ENCODE data around the gene EAF1.
A peak's percentile ranks its signal among the peaks of the same experiment; 100 is the strongest.
"Not testable (repeated sequence)": the region's sequence is repeated elsewhere in the genome, so short reads cannot be mapped to it uniquely, and the experiment has no call there.

EAF1 gene

DNA sequence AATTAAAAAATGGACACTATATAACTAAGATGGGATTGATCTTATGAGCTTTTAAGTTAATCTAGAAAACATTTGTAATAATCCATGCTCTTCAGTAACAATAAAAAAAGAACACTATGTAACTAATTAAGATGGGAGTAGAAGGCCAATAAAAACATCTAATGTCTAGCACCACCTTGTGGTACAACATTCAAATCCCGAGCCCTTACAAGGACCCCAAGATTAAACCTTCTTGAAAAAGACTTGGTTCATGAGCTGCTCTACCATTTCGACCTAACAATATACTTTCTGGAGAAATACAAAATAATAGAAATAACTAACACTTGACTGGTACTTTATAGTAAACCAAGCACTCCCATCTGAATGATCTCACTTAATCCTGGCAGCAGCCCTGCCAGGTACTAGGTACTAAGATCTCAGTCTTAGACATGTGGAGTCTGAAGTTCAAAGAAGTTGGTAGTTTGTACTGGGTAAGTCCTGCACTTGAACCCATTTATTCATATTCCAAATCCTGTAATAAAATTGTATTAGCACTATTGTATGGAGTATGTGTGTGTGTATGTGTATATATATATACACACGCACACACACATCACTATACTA lies 21.8 kb upstream of the EAF1 start:
- peak; percentile 35 for DNase-seq (ENCODE audit: low read depth)

DNA sequence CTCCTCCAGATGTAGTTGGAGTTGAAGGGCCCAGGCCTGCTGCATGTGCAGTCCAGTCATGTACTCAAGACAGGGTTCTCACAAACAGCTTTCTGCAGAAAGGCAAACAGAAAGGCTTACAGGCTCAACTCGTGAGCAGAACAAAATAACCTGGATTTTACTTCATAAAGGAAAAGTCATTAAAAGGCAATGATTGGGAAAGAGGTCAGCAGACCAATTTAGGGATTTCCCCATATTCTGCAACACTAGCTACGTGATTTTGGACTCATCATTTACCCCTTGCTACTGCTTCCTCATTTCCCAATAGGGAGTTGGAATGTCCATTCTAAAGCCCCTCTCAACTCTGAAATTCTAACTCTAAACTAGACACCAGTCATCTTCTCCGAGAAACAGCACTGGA lies 18.2 kb upstream of the EAF1 start:
- DNase-seq (ENCODE audit: low read depth) = no peak

DNA sequence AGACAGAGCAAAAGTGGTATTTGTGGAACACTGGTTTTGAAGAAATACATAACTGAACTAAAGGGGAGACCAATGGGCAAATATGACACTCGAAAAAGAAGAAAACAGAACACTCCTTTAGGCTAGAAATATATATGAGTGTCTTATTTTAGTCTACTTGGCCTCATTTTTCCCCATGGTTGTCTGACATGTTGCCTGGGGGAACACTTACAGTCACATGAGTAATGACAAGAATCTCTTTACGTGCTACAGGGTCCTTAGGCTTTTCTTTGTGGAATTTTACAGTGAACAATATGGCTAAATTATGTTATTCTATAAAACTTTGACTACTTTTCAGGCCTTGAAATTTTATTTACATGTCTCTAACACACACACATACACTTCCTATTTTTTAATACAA lies 17.6 kb upstream of the EAF1 start:
- DNase-seq (ENCODE audit: low read depth) = no peak

DNA sequence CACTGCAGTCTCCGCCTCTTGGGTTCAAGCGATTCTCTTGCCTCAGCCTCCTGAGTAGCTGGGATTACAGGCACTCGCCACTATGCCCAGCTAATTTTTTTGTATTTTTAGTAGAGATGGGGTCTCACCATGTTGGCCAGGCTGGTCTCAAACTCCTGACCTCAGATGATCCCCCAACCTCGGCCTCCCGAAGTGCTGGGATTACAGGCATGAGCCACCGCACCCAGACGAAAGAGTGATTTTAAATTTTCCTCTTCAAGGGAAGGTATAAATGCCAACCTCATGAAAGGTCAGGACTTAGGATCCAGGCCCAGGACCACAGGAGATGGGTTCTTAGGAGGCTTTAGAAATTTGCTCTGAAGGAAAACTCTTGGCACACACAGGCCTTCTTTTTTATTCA lies 16.4 kb upstream of the EAF1 start:
- DNase-seq (ENCODE audit: low read depth) = not testable (repeated sequence)

DNA sequence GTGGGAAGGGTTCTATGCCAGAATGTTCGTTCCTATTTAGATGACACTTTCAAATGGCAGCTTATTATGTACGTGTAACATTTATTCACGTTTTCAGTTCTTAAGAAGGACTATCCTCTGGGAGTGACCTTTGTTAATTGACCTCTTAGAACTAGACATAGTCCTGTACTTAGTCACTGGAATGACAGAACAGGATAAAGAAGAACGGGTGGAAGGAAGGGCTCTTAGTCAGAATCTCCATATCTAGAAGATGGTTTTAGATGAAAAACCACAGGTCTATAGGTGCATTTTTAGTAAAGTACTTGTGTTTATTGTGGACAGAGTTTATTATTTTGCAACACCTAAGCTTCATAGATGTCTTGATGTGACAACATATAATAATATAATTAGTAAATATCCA lies 6.5 kb upstream of the EAF1 start:
- no peak for DNase-seq (ENCODE audit: low read depth)

DNA sequence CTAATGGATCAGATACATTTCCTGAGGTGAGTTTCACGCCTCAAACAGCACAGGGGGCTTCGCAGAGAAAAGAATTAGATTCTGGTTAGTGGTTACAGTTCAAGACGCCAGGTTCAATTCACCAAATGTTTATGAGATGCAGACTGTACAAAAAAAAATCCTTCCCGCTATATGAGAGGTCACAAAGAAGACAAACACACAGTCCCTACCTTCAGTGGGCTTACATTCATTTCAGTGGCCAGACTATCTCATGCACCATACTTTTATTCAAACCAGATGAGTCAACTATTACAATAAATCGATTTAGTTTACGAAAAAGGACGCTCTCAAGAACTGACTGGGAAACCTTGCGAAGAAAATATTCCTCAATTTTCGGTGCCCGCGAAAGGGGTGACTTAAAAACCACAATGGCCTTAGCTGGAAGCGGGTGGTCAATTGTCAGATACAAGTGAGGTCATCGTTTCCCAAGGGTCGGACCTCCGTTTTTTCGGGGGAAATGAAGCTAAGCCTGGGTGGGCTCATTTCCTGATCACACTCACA lies 749 bp upstream of the EAF1 start:
- DNase-seq (ENCODE audit: low read depth) = no peak

DNA sequence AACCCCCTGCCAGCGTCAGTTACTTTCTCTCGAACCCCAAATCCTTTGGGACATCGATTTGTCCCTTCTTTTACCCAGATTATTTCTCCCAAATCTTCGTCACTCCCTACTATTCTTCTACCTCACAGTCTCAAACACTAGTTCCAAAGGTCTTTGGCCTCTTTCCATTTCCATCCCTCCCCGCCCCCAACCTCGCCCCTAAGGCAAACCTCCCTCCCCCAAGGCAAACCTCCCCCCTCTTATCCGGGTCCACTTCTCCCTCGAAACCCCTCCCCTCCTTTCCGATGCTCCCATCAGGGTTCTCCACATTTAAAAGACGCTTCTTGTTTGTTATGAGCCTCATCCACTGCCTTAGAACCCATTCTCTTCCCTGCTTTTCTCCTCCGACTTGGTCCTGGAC lies 583 bp downstream of the EAF1 start:
- no peak for DNase-seq (ENCODE audit: low read depth)

DNA sequence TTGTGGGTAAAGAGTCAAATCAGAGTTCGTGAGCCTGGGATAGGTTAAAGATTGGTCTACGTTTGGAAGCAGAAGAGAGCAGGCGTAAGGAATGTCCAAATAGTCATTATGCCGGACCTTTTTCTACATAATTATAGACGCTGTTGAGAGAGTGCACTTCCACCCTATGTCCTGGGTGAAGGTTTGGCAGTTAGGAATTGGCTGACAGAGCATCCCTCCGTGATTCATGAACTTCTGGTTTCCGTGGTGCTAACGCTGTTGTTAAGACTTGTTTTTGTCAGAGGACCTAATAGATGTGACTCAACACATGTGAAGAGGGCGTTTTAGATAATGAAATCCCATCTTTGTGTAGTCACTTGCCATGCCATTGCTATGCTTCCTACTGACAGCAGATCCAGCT lies 1.1 kb downstream of the EAF1 start:
- no peak for DNase-seq (ENCODE audit: low read depth)

DNA sequence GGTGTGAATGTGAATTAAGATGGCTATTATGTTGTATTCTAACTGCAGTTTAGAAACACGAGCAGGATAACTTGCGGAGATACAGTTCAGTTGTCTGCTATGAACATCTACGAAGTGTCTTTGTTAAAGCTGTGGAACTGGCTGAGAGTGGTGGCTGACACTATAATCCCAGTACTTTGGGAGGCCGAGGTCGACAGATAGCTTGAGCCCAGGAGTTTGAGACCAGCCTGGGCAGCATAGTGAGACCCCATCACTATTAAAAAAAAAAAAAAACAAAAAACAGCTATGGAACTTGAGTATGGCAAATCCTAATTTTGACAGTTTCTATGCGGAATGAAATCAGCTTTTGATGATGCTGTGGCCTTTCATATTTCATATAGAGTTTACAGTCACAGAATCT lies 1.7 kb downstream of the EAF1 start:
- no peak for DNase-seq (ENCODE audit: low read depth)

DNA sequence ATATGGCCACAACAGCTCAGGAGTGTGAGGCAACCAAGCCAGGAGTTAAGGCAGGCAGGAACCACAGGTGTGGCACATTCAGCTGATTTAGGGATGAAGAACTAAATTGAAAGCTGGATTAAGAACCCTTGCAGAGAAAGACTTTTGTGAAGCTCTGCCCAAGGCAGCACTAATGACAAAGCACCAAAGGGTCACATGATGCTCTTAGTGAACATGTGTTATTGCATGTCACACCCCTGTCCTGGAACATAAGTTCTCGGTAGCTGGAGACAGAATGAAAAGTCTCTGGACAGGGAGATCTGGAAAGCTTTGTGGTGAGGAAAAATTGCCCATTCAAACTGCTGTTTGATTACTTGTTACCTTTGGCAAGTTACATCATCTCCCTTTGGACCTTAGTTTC lies 3.2 kb downstream of the EAF1 start:
- DNase-seq (ENCODE audit: low read depth) = no peak

DNA sequence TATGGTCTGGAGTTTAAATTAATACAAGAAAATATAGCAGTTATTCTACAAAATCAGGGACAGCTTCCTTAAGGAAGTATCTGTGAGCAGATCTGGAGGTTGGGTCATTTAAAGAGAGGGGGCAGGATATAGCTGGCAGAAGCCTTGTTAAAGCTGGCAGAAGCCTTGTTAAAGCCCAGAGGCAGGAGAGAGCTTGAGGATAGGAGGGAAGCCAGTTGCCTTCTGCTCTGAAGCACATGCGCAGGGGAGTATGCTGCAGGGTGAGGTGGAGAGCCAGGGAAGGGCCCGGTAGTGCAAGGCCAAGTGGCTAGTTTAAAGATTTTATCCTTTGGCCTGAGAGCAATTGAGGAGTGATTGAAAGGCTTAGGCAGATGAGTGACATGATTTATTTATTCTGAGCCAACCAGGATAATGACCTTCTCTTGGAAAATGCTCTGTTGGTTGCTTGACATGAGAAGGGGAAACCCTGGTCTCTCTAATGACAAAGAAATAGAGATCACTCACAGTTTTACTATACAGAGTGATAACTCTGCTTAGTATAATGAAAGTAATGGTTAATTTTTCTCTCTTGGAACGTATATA lies 3.9 kb downstream of the EAF1 start:
- DNase-seq (ENCODE audit: low read depth) = no peak

DNA sequence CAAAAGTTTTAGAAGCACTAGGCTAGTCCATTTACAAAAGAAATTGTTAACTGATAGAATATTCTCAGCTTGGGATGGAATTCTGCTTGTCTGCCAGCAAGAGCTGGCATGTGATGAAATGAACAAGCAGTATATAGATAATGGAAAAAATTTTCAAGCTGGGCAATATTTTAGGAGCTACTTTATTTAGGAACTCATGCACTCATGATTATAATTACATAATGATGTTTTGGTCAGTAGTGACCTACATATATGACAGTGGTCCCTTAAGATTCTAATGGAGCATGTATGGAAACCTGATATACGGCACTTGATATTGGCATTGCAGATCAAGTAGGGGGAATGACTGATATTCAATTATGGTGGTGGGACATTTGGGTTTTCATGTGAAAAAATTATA lies 6.1 kb downstream of the EAF1 start:
- no peak for DNase-seq (ENCODE audit: low read depth)

DNA sequence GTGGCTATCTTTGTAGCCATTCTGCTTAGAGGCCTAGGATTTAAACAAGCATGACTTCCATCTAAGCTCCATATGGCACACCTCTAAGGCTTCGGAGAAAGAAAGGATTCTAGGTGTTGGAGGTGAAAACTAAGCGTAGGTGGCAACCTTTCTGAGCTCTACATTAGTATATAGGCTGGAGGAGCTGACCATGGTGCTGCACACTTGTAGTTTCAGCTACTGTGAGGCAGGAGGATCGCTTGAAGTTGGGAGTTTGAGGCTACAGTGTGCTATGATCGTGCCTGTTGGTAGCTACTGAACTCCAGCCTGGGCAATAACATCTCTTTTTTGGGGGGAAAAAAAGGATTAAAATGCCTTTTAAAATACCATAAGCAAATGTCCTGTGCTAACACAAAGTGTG lies 7.4 kb downstream of the EAF1 start:
- no peak for DNase-seq (ENCODE audit: low read depth)

DNA sequence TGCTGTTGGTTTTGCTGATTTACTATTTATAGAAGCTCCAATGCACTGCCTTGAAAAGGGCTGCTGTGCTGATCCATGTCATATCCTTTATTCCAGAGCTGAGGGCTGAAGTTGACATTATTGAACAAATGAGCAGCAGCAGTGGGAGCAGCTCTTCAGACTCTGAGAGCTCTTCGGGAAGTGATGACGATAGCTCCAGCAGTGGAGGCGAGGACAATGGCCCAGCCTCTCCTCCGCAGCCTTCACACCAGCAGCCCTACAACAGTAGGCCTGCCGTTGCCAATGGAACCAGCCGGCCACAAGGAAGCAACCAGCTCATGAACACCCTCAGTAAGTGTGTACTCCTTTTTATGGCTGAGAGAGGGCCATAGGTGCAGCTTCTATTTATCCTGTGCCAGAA lies 8.8 kb downstream of the EAF1 start:
- DNase-seq (ENCODE audit: low read depth) = no peak

DNA sequence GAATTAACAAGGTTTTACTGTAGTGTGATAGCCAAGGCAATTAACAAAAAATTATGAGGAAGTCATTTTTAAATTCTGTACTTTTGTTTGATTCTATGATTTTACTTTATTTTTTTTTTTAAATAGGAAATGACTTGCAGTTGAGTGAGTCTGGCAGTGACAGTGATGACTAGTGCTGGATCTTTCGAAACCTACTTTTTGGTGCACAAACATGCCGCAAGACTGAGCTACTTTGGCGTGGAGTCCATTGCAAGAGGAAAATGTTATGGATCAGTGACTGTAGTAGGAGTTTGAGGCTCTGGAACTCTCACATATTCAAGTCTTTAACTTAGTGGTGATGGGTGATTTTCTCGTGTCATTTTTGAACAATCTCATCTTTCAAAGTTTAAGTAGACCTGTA lies 11.6 kb downstream of the EAF1 start:
- no peak for DNase-seq (ENCODE audit: low read depth)

DNA sequence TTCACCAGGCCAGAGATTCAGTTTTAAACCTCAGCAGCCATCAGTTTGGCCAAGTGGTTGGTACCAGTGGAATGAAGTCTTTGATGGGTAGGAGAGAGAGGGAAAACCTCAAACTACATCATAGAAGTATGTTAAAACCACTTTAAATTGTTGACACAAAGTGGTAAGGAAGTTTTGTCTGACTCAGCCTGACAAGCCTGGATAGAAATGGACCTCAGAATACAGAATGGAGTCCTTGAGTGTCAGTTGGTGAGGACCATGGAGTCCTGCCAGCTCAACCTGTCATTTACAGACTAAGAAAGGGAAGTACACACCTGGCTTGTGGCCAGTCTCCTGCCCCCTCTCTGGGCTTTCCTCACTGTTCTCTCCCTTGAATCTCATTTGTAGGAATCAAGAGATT lies 12.1 kb downstream of the EAF1 start:
- DNase-seq (ENCODE audit: low read depth) = no peak

DNA sequence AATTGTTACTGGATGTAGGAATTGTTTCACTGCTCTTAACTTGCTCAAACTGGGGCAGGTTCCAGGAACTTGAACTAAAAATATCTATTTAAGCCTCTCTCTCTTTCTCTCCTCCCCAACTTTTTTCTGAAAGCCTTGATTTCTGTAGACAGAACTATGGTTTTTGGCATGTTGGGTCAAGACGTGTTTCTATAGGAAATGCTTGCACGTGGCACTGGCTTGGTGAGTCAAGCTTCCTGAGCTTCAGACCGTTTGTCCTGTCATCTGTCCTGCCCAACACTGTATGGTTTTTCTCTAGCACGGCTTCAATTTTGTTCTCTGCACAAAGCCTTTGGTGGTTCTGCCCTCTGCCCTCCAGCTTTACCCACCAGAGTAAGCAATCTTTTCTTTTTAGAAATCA lies 13.5 kb downstream of the EAF1 start:
- no peak for DNase-seq (ENCODE audit: low read depth)

DNA sequence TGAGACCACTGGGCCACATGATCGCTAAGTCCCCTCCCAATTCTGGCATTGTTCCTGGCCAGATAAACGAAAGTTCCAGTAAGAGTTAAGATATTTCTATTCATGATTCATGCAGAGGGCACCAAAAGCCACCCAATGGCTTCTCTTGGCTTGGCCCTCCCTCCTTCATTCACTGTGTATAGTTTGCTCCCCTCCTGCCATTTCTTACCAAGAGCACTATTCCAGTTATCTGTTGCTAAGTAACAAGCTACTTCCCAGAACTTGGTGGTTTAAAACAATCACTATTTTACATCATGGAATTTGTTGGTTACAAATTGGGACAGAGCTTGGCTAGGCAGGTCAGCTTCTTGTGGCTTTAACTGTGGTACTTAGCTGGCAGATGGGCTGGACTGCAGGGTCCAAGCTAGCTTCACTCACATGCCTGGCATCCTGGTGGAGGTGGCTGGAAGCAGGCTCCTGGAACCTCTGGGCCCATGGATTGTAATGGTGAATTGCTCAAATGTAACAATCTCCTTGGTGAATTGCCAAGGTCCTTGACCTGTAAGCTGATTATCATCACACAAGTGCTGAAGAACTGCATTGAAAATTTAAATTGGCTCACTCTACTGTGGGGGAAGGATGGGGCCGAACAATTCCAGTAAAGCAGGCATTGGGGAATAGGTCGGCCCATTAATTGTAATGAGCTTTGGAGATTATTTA lies 16.6 kb downstream of the EAF1 start:
- no peak for DNase-seq (ENCODE audit: low read depth)

DNA sequence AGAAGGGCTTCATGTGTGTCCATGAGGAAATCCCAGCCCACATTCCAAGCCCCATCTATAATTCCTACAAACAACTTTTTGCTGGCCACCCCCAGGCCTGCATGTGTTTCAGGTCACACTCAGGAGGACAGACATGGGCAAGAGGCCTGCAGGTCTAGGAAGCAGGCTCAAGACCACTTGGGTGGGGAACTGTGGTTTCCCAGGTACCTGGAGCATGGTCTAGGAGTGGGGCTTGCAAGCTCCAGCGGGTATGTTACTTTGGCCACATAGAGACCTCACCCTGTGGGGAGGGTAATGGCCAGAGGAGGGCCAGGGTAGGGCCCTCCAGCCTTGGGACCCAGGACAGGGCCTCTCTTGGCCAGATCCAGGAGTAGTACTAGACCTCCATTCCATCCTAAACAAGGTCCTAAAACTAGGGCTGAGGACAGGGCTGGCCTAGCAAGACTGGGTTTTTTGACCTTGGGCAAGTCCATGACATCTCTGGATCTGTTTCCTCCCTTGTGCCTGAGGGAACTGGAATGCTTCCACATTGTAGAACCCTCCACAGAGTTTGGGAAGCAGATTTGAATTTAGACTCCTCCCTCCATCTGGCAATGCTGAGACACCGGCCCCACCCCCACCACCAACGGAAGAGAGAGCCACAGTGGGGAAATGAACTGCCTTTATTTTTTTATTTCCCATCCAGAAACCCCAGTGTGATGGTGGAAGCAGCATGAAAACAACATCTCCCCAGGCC lies 22.3 kb downstream of the EAF1 start:
- no peak for DNase-seq (ENCODE audit: low read depth)

DNA sequence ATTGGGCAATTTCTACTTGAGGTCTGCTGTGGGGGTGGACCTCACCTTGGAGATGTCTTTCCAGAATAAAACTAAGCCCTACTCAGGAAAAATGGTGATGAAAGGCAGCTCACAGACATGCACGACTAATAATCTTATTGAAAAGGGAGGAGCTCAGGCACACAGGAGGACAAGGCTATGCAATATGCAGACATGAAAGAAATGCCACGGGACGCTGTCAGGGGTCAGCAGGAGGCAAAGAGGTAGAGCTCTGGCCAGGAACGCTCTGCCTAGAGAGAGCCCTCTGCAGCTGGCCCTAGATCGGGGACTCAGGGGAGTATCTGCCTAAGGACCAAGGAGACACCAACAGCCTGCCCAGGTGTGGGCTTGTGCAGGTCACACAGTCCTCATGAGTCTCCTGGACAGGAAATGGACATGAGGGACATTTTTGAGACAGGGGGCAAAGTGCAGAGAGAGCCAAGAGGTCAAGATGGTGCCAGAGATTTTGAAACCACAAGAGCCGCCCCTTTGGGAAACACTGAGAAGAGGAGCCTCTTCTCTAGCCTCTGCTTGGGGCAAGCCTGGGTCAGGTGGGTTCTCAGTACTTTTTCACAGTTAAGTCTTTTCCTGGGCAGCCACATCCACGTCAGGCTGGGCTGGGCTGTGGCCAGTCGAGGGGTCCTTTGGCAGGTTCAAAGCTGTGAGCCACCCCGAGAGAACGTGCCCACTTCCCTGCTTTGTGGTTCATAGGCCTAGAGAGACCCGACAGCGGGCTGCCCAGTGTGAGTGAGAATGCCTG lies 23.2 kb downstream of the EAF1 start:
- DNase-seq (ENCODE audit: low read depth) = no peak

DNA sequence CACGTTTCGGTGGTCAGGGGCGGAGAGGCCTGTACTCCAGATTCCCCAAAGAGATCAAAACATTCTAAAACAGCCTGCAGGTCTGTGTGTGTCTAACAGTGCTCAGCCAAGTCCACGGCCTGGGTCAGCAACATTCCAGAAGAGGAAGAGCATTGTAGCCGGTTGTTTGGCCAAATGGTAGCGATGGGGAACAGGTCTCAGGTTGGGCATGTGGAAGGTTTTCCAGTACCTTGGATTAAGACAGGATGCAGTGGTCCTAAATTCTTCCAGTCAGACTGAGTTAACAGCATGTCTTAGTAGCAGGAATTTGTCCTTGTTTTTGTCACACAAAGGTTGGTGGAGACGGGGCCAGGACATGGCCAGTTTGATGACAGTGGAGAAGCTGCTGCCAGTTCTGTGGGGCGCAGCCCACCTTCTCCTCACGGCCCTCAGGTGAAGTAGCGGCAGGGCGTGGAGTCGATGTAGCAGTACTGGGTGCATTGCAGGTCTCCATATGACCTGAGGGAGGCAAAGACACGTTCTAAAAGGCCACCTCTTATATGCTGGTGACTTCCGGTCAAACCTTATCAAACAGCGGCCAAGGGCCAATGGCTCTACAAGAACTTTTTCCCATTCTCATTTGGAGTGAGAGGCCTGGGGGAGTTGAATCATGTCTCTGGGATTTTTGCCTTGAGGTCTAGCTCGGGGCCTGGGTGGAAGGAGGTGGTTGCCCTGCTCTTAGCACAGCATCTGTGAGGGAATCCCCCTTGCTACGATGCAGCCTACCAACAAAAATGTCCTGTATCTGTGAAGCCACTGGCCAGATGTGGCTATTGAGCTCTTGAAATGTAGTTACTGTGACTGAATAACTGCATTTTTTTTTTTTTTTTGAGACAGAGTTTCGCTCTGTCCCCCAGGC lies 24.1 kb downstream of the EAF1 start:
- no peak for DNase-seq (ENCODE audit: low read depth)
